Neural cell (in vitro differentiated cells): ENCODE results near the gene PAPPA2.

Experiments
- EP300 ChIP-seq: fragments of 450-650 bp; conservative IDR thresholded peaks from 2 replicates; pipeline ENCODE4 v1.6.1; 2014; ENCODE audit warnings: antibody characterized with exemption, mild to moderate bottlenecking, moderate library complexity; ENCODE audit not compliant: poor library complexity, severe bottlenecking
- EZH2 ChIP-seq: fragments of 200-600, 300-800 bp; shearing (Covaris generic), sonication (generic); IDR thresholded peaks from 2 replicates; pipeline ENCODE4 v1.6.1; 2014; ENCODE audit warnings: antibody characterized with exemption, low read length, borderline replicate concordance, mild to moderate bottlenecking; ENCODE audit not compliant: insufficient read depth, poor library complexity, severe bottlenecking
- MXI1 ChIP-seq: fragments of 450-650 bp; conservative IDR thresholded peaks from 2 replicates; pipeline ENCODE4 v1.6.1; 2014; ENCODE audit warnings: antibody characterized with exemption, mild to moderate bottlenecking; ENCODE audit not compliant: poor library complexity, severe bottlenecking
- POLR2AphosphoS5 ChIP-seq: IDR thresholded peaks from 2 replicates; pipeline ENCODE4 v1.6.1; 2012
- RAD21 ChIP-seq: fragments of 450-650 bp; conservative IDR thresholded peaks from 2 replicates; pipeline ENCODE4 v1.6.1; 2014; ENCODE audit warnings: antibody characterized with exemption, mild to moderate bottlenecking, moderate library complexity
- REST ChIP-seq: IDR thresholded peaks from 2 replicates; pipeline ENCODE4 v1.6.1; 2012; ENCODE audit warnings: borderline replicate concordance
- SMC3 ChIP-seq: fragments of 450-650 bp; conservative IDR thresholded peaks from 2 replicates; pipeline ENCODE4 v1.6.1; 2014; ENCODE audit warnings: antibody characterized with exemption, mild to moderate bottlenecking, moderate library complexity; ENCODE audit not compliant: poor library complexity
- TAF1 ChIP-seq: IDR thresholded peaks from 2 replicates; pipeline ENCODE4 v1.6.1; 2012; ENCODE audit warnings: low read depth
- TF ChIP-seq, protein P1 (sequence below): fragments of 450-650 bp; IDR thresholded peaks from 2 replicates; pipeline ENCODE4 v1.5.1; 2014; ENCODE audit warnings: antibody characterized with exemption, mild to moderate bottlenecking, moderate library complexity; ENCODE audit not compliant: poor library complexity, severe bottlenecking

GRCh38 chr1:176702901-176703300 lies 239.9 kb downstream of the PAPPA2 start:
- no peak for TF ChIP-seq SMC3
- TF ChIP-seq, protein P1, sequence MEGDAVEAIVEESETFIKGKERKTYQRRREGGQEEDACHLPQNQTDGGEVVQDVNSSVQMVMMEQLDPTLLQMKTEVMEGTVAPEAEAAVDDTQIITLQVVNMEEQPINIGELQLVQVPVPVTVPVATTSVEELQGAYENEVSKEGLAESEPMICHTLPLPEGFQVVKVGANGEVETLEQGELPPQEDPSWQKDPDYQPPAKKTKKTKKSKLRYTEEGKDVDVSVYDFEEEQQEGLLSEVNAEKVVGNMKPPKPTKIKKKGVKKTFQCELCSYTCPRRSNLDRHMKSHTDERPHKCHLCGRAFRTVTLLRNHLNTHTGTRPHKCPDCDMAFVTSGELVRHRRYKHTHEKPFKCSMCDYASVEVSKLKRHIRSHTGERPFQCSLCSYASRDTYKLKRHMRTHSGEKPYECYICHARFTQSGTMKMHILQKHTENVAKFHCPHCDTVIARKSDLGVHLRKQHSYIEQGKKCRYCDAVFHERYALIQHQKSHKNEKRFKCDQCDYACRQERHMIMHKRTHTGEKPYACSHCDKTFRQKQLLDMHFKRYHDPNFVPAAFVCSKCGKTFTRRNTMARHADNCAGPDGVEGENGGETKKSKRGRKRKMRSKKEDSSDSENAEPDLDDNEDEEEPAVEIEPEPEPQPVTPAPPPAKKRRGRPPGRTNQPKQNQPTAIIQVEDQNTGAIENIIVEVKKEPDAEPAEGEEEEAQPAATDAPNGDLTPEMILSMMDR = no peak
- TF ChIP-seq MXI1 = no peak
- no peak for TF ChIP-seq POLR2AphosphoS5
- no peak for TF ChIP-seq TAF1
- TF ChIP-seq EP300 = no peak
- no peak for TF ChIP-seq RAD21
- TF ChIP-seq EZH2 = no peak
- TF ChIP-seq REST = no peak
